MM.1S (cell line): Measurements from ENCODE around the gene NDUFS7.

ENCODE experiments used
- DNase-seq: peaks from one replicate; pipeline ENCODE4 v3.0.0-alpha.2; 2015
- H2AFZ ChIP-seq: fragments of 300-600 bp; sonication (generic); 2 replicates; pipeline ENCODE4 v1.6.0; 2016; ENCODE audit warnings: antibody characterized with exemption, low read length
- H3F3A ChIP-seq: fragments of 300-600 bp; sonication (generic); 2 replicates; pipeline ENCODE4 v1.6.1; 2016; ENCODE audit warnings: mild to moderate bottlenecking, antibody characterized with exemption, low read length, moderate library complexity, mixed read lengths; ENCODE audit not compliant: insufficient read depth
- H3K27ac ChIP-seq: fragments of 300-600 bp; sonication (generic); 2 replicates; pipeline ENCODE4 v1.5.1; 2016; ENCODE audit warnings: mild to moderate bottlenecking, low read length
- H3K27me3 ChIP-seq: fragments of 300-600 bp; sonication (generic); replicated peaks from 2 replicates; pipeline ENCODE4 v1.6.0; 2016; ENCODE audit warnings: low read length; ENCODE audit not compliant: insufficient read depth
- H3K36me3 ChIP-seq: fragments of 300-600 bp; sonication (generic); replicated peaks from 2 replicates; pipeline ENCODE4 v1.6.1; 2016; ENCODE audit warnings: mild to moderate bottlenecking, low read length, mixed read lengths; ENCODE audit not compliant: insufficient read depth
- H3K4me1 ChIP-seq: fragments of 300-600 bp; sonication (generic); 2 replicates; pipeline ENCODE4 v1.6.1; 2016; ENCODE audit warnings: low read length, mixed read lengths
- H3K4me2 ChIP-seq: fragments of 300-600 bp; sonication (generic); 2 replicates; pipeline ENCODE4 v1.6.0; 2016; ENCODE audit warnings: low read depth, low read length
- H3K4me3 ChIP-seq: fragments of 300-600 bp; sonication (generic); 2 replicates; pipeline ENCODE4 v1.5.1; 2016; ENCODE audit warnings: low read length, mixed read lengths
- H3K79me2 ChIP-seq: fragments of 300-600 bp; sonication (generic); 2 replicates; pipeline ENCODE4 v1.6.1; 2016; ENCODE audit warnings: mixed run types, low read length, mixed read lengths
- H3K9ac ChIP-seq: fragments of 300-600 bp; sonication (generic); 2 replicates; pipeline ENCODE4 v1.6.1; 2016; ENCODE audit warnings: low read length, mixed read lengths
- H3K9me2 ChIP-seq: fragments of 300-600 bp; sonication (generic); replicated peaks from 2 replicates; pipeline ENCODE4 v1.6.1; 2016; ENCODE audit warnings: mild to moderate bottlenecking, low read length, mixed read lengths; ENCODE audit not compliant: insufficient read depth
- H3K9me3 ChIP-seq: fragments of 300-600 bp; sonication (generic); replicated peaks from 2 replicates; pipeline ENCODE4 v1.6.1; 2016; ENCODE audit warnings: mild to moderate bottlenecking, low read length, mixed read lengths; ENCODE audit not compliant: insufficient read depth
- H4K20me1 ChIP-seq: fragments of 300-600 bp; sonication (generic); 2 replicates; pipeline ENCODE4 v1.6.1; 2016; ENCODE audit warnings: mild to moderate bottlenecking, low read length, moderate library complexity, mixed read lengths; ENCODE audit not compliant: insufficient read depth
- CTCF ChIP-seq: fragments of 300-600 bp; sonication (generic); IDR thresholded peaks from 2 replicates; pipeline ENCODE4 v1.5.1; 2016; ENCODE audit warnings: antibody characterized with exemption, low read length, mixed read lengths
- EZH2 ChIP-seq: fragments of 300-600 bp; sonication (generic); optimal IDR thresholded peaks from 2 replicates; pipeline ENCODE3; 2017; ENCODE audit warnings: low read depth, mild to moderate bottlenecking, antibody characterized with exemption, low read length, mixed read lengths
- EZH2phosphoT487 ChIP-seq: fragments of 300-600 bp; sonication (generic); IDR thresholded peaks from 2 replicates; pipeline ENCODE4 v1.6.1; 2018; ENCODE audit warnings: antibody characterized with exemption, low read length

NDUFS7 gene

GRCh38 chr19:1402411-1403070 is 18.8 kb downstream of the NDUFS7 start:
- H4K20me1 ChIP-seq = no peaks in the 10 kb centered on the region
- DNase-seq = no peak
- H3K4me2 ChIP-seq = no peak overlapping the region
- peaks cover 15% of the 10 kb centered on the region; the same call in 1 of the 2 replicates for H3F3A ChIP-seq
- H3K4me1 ChIP-seq = peaks cover 7% of the 10 kb centered on the region; the same call in 1 of the 2 replicates
- peaks cover 12% of the 10 kb centered on the region for H3K79me2 ChIP-seq
- no peaks in the 10 kb centered on the region for H3K36me3 ChIP-seq
- no peaks in the 10 kb centered on the region for H3K9me2 ChIP-seq
- no peak overlapping the region for H3K9ac ChIP-seq
- no peak for TF ChIP-seq EZH2phosphoT487
- TF ChIP-seq EZH2 = no peak
- no peak overlapping the region for H3K4me3 ChIP-seq
- H2AFZ ChIP-seq = no peak overlapping the region
- H3K9me3 ChIP-seq = no peaks in the 10 kb centered on the region
- H3K27me3 ChIP-seq = peaks cover 12% of the 10 kb centered on the region
- H3K27ac ChIP-seq = no peak overlapping the region

- H3K27ac ChIP-seq = peak overlapping the region; percentile 55; the same call in 1 of the 2 replicates
- peaks cover 11% of the 10 kb centered on the region for H3K27me3 ChIP-seq
- H3F3A ChIP-seq = peaks cover 10% of the 10 kb centered on the region
- H3K9me3 ChIP-seq = no peaks in the 10 kb centered on the region
- H4K20me1 ChIP-seq = peaks cover 33% of the 10 kb centered on the region
- H3K79me2 ChIP-seq = peaks cover 42% of the 10 kb centered on the region
- peak overlapping the region; percentile 84 for H2AFZ ChIP-seq
- 0 out of 2 replicates have a peak, but pooled peaks cover 6% of the 10 kb centered on the region for H3K36me3 ChIP-seq
- H3K9ac ChIP-seq = peak overlapping the region; percentile 74
- peak overlapping the region; percentile 77 for H3K4me3 ChIP-seq
- H3K4me2 ChIP-seq = peak overlapping the region; percentile 96
- H3K9me2 ChIP-seq = no peaks in the 10 kb centered on the region
- DNase-seq = peak; percentile 100
- peaks cover 33% of the 10 kb centered on the region for H3K4me1 ChIP-seq
- TF ChIP-seq CTCF (peak; percentile 80), EZH2phosphoT487 (no peak), EZH2 (no peak)
Observed at GRCh38 chr19:1406774-1407527, 23.2 kb downstream of the NDUFS7 start.

GRCh38 chr19:1407528-1408299 is 24.0 kb downstream of the NDUFS7 start, which contains the start of gene DAZAP1:
Gene DAZAP1, plus strand, starts transcription at chr19:1407586. Its CDS starts 188 bp downstream, at chr19:1407774.
- H3K27me3 ChIP-seq = peaks cover 8% of the 10 kb centered on the region; the same call in 1 of the 2 replicates
- H3K9me2 ChIP-seq = no peaks in the 10 kb centered on the region
- H3K4me3 ChIP-seq = peak within 1 kb of the TSS; percentile 97
- H3K27ac ChIP-seq = peak within 1 kb of the TSS; percentile 77
- H3K36me3 ChIP-seq = peaks cover 9% of the 10 kb centered on the region; the same call in 1 of the 2 replicates
- H3K9ac ChIP-seq = peak within 1 kb of the TSS; percentile 100
- H3K4me2 ChIP-seq = peak within 1 kb of the TSS; percentile 96
- H3K4me1 ChIP-seq = peaks cover 41% of the 10 kb centered on the region
- H3K79me2 ChIP-seq = peaks cover 50% of the 10 kb centered on the region
- peak within 1 kb of the TSS; percentile 84 for H2AFZ ChIP-seq
- peaks cover 41% of the 10 kb centered on the region for H4K20me1 ChIP-seq
- TF ChIP-seq EZH2phosphoT487 (no peak), EZH2 (no peak), CTCF (no peak)
- H3F3A ChIP-seq = peaks cover 15% of the 10 kb centered on the region
- H3K9me3 ChIP-seq = no peaks in the 10 kb centered on the region
- DNase-seq = no peak
